NB4 (cell line): ENCODE results near the gene LCN2.
A peak's percentile ranks its signal among the peaks of the same experiment; 100 is the strongest.

Experiments used
- CTCF ChIP-seq: IDR thresholded peaks from one replicate; pipeline ENCODE4 v1.5.1; 2012; ENCODE audit warnings: low read depth, low read length
- POLR2A ChIP-seq: IDR thresholded peaks from 2 replicates; pipeline ENCODE4 v1.6.1; 2011; ENCODE audit warnings: mild to moderate bottlenecking; ENCODE audit not compliant: insufficient read length; ENCODE audit errors: extremely low read depth

GRCh38 chr9:128192601-128193371 lies 43.5 kb downstream of the LCN2 start:
- peak; percentile 22 for TF ChIP-seq CTCF
- no peak for TF ChIP-seq POLR2A
